NCI-H1092 treated with DMSO at 0.1 percent for 48 hours (cell line): ENCODE results near the gene HACD2.
"Not testable (repeated sequence)": the region's sequence is repeated elsewhere in the genome, so short reads cannot be mapped to it uniquely, and the experiment has no call there.

ENCODE experiments used
- DNase-seq: peaks from one replicate; lab custom pipeline; 2025; lab: John Stamatoyannopoulos, UW

HACD2 gene

DNA sequence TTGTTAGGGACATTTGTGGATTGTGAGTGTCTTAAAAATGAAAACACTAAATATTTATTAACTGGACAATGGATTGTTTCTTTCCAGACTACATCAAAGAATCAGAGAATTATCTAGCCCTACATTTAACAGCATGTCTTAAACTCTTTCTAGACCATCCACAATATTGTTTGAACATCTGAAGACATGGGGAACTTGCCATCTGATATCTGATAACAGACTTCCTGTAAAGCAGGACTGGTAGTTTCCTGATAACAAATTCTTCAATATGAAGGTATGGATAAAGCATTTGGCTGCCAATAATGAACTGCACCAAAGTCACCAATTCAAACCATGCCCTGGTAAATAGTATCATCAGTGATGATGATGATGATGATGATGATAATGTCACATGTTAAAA, 26.2 kb upstream of the HACD2 start:
- DNase-seq: no peak

DNA sequence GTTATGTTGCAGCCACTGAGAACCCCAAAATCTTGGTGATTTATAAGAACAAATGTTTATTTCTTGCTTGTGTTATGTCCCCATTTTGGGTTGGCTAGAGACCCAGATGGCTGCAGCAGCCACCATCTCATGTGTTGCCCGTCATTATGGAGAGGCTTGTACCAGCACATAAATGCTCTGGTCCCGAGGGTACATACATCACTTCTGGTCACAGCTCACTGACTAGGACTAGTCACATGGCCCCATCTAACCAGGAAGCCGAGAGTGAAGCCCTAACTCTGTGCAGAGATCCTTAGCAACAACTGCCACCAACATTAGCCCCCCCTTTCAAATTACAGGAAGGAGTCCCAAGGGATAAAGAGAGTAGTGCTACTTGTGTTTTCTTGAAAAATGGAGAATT, 25.5 kb upstream of the HACD2 start:
- DNase-seq: peak; percentile 38

DNA sequence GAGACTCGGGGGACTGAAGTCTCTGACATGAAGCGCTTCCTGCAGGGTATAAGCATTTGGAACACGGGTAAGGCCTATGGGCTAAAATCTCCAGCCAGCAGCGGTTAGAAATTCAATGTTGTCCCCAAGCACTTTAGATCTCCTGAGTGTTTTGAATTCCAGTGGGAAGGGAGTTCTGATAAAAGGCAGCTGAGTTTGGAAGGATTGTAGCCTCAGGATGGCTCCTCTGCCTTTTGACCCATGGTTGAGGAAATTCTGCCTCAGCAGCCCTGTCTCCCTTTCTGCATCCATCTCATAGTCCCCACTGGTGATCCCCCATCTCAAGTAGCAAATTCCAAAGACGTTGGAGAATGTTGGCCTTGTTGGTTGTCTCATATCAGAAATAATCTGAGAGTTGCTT, 24.2 kb upstream of the HACD2 start:
- no peak for DNase-seq

DNA sequence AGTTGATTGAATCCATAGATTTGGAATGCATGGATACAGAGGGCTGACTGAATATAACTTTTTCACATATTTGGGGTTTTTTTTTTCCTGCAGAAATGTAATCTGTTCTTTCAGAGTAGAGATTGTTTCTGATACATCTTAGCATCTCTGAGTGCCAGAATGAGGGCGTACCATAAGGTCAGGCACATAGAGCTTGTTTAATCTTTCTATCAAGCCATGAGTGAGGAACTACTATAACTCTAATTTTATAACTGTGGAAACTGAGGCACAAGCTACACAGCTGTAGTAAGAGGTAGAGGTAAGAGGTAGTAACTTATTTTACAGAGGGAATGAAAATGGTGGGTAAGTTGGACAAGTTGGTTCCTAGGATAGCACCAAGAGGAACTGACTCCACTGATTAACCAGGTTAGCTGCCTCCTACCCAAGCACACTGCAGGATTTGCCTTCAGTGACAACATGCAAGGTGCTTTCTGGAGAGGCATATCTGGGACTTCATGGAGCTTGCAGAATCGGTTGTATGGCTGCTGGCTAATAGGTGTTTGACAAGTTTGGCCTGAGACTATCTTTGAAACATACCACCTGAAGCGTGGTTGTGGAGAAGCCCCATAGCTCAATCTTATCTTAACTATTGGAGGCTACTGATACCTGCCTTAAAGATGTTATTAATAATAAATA, 23.5 kb upstream of the HACD2 start:
- DNase-seq: no peak

DNA sequence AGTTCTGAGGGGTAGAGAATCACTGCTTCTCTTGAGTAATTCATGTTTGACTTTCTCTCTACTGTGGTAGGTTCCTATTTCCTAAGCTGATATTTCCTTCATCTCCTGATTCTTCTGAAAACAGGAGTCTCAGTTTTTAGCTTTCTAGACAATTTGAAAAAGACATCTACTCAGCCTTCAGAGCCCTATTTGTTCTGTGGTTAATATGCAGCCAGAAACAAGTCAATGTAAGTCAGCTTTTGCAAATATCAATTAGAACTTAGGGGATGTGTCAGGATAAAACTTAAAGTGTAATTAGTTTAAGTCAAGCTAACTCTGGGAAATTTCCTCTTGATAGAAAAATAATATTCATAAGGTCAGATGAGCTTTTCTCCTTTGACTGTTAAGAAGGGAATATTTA, 21.7 kb upstream of the HACD2 start:
- DNase-seq: no peak

DNA sequence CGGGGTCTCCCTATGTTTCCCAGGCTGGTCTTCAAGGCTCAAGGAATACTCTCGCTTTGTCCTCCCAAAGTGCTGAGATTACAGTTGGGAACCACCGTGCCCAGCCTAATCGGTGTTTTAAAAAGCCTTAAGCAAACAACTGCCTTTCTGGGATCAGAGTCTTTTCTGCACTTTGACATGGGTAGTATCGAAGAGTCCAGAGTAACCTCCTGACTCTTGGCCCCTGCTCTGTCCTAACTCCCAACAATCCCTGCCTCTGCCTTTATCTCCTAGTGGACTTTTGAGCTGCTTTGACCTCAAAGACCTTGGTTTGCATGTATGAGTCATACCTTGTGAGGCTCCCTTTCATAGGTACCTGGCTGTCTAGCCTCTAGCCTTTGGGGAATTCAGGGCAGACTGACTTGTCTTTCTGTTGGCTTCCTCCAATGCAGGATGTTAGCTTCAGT, 21.0 kb upstream of the HACD2 start:
- DNase-seq: no peak

DNA sequence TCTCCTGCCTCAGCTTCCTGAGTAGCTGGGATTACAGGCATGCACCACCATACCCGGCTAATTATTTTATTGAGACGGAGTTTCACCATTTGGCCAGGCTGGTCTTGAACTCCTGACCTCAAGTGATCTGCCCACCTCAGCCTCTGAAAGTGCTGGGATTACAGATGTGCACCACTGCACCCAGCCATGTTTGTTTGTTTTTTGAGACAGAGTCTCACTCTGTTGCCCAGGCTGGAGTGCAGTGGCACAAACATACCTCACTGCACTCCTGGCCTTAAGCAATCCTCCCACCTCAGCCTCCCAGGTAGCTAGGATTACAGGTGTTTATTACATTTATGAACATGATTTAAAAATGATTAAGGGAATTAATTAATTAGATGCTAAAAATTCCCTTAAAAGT, 18.3 kb upstream of the HACD2 start:
- DNase-seq: not testable (repeated sequence)

DNA sequence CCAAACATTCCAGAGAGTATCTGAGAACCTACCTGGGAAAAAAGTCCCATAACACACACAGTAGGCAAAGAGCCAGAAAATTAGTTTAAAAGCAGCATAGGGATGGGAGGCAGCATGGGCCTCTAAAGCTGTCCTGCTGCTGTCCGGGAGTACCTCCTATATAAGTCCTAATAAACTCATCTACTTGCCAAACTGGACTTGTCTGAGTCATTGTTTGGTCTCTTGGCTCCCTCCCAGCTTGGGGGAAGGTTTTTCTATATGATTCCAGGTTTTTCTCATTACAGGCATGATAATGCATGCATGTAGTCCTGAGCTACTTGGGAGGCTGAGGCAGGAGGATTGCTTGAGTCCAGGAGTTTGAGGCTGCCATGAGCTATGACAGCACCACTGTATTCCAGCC, 17.5 kb upstream of the HACD2 start:
- DNase-seq: no peak

DNA sequence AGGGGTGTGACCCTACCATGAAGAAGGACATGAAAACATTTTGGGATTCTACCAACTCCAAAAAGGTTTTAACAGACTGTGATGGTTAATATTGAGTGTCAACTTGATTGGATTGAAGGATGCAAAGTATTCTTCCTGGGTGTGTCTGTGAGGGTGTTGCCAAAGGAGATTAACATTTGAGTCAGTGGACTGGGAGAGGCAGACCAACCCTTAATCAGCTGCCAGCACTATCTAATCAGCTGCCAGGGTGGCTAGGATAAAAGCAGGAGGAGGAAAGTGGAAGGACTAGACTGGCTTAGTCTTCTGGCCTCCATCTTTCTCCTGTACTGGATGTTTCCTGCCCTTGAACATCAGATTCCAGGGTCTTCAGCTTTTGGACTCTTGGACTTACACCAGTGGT, 16.0 kb upstream of the HACD2 start:
- not testable (repeated sequence) for DNase-seq

DNA sequence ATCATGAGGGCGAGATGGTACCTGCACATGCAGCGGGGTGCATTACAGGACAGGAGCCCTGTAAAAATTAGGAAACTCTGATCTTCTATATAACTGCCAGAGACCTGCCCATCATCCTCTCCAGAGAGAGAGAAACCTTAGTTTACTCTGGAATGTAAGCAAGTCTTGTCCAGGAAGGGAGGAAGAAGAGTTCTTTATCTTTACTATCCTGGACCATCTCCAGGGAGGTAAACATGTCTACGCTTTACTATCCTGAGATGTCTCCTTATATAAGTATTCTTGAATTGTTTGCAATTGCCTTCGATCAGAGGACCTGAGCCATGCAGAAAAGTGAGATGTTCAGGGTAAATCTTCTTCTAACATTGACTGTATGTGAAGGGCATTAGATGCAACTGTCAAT, 12.7 kb upstream of the HACD2 start:
- DNase-seq: no peak

DNA sequence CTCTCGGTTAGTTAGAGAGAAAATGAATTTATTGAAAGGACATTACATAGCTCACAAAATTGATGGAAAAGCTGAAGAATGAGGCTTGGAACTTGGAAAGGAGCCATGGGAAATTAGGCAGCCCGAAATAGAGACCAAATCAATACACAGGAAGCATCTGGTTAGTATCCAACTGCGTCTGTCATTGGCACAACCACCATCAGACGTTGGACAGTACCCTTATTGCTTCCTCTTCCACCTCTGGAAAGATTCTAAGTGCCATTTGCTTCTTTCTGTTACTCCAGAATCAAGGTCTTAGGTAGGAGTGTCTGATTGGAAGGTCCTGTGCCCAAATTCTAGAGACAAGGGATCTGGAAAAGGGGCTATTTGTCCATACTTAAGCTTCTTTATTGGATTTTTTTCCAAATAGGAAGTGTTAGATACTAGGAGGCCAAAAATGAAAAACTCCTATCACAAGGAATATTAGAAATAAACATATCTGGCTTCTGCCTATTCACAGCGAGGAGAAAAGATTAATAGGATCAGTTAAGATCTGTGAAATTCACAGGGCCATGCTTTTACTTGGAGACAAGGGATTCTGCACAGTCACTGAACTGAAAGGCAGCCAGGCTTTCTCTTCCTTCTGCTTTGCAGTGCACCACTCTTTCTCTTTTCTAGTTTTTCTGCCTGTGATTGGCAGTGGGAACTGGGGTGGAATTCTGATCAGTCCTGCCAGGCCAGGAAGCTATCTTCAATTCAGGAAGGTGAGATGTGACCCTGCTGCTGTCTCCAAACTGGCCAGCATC, 10.7 kb upstream of the HACD2 start:
- no peak for DNase-seq

DNA sequence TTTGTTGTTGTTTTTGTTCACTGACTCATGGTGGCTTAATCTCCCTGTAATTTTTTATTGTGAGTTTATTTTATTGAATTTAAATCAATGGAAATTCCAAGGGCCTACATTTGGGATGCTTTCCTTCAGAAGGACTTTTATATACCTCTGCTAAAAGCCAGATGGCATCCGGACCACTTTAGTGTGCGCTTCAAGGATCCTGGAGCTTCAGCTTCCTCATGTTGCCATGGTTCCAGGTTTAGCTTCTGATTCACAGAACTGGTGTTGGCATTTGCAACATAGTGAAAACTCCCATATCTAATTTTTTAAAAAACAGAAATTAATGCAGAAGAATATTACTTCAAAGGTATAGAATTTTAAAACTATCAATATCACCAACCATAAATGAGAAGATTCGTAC, 8.5 kb upstream of the HACD2 start:
- DNase-seq: no peak

DNA sequence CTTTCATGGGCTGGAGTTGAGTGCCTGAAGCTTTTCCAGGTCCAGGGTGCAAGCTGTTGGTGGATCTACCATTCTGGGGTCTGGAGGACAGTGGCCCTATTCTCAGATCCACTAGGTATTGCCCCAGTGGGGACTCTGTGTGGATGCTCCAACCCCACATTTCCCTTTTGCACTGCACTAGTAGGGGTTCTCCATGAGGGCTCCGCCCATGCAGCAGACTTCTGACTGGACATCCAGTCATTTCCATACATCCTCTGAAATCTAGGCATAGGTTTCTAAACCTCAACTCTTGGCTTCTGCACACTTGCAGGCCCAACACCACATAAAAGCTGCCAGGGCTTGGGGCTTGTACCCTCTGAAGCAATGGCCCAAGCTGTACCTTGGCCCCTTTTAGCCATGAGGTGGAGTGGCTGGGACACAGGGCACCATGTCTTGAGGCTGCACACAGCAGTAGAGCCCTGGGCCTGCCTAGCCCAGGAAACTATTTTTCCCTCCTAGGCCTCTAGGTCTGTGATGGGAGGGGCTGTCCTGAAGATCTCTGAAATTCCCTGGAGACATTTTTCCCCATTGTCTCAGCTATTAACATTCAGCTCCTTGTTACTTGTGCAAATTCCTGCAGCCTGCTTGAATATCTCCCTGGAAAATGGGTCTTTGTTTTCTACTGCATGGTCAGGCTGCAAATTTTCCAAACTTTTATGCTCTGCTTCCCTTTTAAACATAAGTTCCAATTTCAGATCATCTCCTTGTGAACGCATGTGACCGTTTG, 6.0 kb upstream of the HACD2 start:
- no peak for DNase-seq

DNA sequence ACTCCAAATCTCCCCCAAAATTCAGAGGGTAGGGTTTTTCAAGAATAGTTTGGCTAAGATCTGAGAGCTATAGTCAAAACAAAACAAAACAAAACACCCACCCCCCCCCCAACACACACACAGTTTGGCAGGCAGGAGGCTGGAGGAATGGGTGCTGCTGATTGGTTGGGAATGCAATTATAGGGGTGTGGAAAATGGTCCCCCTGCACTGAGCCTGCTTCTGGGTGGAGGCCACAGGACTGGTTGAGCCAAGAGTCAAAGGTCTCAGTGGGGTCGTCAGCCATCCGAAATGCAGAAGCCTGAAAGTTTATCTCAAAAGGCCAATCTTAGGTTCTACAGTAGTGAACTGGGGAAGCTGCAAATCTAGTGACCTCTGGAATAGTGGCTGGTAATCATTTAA, 2.5 kb upstream of the HACD2 start:
- DNase-seq: no peak

DNA sequence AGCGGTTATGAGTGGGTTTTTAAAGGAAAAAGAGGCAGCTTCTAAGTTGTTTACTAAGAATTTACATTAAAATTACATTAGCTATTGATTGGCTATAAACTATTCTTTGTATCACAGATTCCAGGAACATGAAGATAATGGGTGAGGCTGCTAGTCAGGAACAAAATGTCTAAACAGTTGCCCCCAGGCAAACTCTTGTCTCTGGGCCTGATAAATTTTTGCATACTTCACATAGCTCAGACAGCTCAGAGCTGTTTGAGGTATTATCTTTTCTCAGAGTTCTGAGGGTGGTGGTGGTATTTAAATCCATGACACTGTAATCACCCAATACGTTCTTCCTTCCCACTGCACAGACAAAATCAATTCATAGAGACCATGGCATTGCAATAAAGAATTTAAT, 2.1 kb upstream of the HACD2 start:
- no peak for DNase-seq

DNA sequence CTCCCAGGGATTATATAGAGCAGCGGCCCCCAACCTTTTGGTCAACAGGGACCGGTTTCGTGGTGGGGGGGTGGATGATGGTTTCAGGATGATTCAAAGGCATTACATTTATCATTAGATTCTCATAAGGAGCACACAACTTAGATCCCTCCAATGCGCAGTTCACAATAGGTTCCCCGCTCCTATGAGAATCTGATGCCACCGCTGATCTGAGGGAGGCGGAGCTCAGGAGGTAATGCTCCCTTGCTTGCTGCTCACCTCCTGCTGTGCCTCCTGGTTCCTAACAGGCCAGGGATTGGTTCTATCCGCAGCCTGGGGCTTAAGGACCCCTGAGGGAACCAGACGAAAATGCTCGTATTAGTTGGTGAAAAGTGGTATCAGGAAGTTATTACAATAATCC, 1.3 kb upstream of the HACD2 start:
- DNase-seq: peak; percentile 77

DNA sequence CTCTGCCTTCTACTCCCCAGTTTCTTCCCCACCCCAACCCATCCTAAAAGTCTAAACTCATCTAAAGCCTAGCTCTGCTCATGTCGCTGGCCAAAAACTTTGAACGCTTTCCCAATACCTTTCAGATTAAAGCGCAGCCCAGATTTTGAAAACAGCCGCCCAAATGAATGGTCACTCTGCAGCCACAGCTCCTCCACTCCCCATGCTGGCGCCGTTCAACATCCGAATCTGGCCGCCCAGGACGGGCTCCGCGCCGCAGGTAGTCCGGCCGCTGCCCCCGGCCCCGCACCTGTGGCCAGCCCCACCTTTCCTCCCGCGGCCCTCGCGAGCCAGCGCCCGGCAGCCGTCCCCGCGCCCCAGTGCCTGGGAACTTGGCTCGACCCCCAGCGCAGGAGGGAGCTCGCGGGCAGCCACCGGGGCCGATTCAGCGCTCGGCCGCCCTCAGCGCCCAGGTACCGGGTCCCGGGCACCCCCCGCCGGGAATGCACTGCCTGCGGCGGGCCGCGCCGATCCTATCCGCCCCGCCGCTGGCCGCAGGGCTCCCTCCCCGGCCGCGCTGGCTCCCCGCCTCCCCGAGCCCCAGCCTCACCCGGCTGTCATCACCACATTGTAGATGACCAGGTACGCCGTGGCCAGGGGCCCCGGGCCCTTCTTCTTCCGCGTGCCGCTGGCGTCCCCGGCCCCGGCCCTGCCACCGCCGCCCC, 417 bp downstream of the HACD2 start:
- peak; percentile 70 for DNase-seq

DNA sequence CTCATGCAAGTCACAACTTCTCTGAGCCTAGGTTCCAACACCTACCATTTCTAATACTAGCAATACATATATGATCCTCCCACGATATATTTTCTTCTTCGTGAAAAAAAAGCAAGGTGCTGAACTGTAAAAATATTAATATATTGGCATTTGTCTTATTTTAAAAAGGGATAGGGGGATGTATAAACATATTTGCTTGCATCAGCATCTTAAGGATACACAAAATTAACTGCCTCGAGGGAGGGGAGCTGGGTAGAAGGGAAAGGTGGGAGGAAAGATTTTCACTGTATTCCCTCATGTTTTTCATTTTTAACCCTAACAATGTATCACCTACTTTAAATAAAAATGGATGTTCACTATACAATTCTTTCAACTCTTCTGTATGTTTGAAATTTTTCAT, 1.3 kb downstream of the HACD2 start:
- DNase-seq: no peak

DNA sequence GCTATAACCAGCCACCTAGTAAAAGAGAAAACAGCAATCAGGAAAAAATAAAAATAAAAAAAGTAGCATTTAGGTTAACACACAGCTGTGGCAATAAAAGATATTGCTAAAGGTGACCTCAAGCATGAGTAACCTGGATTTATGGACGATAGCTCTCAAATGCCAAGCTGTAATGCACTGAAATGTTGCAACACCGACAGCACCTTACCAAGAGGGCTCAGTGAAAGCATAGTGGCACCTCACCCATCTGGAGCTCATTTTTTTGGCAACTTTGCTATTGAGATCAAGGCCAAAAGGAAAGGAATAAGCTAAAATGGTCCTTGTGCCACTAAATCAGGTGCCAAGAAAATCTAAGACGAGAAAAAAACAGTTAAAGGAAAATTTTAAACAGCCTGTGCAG, 2.5 kb downstream of the HACD2 start:
- no peak for DNase-seq

DNA sequence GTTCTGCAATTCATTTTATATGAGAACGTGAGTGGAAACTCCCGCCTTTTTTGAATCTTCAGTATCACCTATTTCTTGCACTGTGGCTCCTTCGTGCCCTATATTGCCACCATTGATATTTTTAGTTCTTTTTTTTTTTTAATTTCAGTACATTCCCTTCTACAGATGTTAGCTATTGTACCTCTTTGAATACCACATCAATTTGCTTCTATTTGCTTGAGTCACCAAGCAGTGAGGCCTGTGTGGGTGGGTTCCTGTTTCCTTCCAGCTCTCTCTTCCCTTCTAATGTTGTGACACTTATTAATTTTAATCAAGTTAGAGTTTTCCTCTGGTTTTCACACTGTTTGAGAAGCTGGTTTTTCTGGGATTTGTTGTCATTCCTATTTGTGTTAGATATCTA, 8.7 kb downstream of the HACD2 start:
- DNase-seq: no peak

DNA sequence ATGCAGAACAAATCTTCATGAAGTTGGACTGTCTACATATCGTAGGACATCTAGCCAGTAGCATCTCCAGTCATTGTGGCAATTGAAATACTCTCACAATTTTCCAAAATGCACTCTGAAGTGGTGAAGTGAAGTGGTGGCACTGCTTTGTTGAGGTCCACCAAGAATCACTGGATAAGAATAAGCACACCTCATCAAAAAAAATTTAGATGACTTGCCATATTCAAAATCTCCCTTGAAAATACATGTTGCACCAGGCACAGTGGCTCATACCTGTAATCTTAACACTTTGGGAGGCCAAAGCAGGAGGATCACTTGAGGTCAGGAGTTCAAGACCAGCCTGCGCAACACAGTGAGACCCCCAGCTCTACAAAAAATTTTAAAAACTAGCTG, 12.9 kb downstream of the HACD2 start:
- DNase-seq: no peak

DNA sequence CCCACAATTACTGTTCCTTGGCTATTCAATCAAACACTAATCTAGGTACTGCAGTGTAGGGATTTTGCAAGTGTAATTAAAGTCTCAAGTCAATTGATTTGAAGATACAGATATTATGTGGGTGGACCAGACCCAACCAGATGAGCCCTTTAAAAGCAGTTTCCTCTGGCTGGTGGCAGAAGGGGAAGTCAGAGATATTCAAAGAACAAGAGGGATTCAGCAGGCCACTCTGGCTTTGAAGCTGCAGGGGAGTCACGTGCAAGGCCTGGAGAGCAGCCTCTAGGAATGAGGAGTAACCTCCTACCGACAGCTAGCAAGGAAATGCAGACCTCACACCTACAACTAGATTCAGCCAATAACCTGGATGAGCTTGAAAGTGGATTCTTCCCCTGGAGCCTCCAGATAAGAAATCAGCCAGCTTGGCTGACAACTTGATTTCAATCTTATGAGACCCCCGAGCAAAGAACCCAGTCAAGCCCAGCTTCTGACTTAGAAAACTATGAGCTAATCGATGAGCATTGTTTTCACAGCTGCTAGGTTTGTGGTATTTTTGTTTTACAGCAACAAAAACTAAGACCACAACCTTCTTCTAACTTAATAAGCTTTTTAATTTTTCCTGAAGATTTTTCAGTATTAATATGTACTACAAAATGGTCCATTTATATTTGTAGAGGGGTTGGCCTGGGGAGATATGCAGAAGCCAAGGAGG, 13.4 kb downstream of the HACD2 start:
- no peak for DNase-seq
